CD14-positive monocyte (primary cell): ENCODE results near the gene MISP. TPM values are rescaled to one million over a fixed set of nuclear protein-coding genes. Genes with fewer than 3 reads are reported as not detected.
A peak's percentile ranks its signal among the peaks of the same experiment; 100 is the strongest.

Experiments
- DNase-seq, 3 donors: peaks; one replicate each; pipeline ENCODE4 v3.0.0-alpha.2; 2011 to 2022
- H2AFZ ChIP-seq: 2 replicates; pipeline ENCODE4 v1.6.0; 2012; ENCODE audit warnings: mild to moderate bottlenecking, low read depth, low read length, inconsistent platforms; ENCODE audit not compliant: insufficient read depth, poor library complexity, severe bottlenecking
- H3K27ac ChIP-seq, 2 donors: 1 replicate in 1 of 2; 2 replicates in 1 of 2; pipeline ENCODE4 v1.5.1; 2012 to 2013; ENCODE audit warnings: low read length in 2 of 2, control low read depth in 1 of 2, inconsistent platforms in 1 of 2, low read depth in 1 of 2, mild to moderate bottlenecking in 1 of 2
- H3K27me3 ChIP-seq, 2 donors: one replicate each; pipeline versions ENCODE4 v1.6.0 to v1.6.1; 2011 to 2013; ENCODE audit warnings: low read length in 2 of 2; ENCODE audit not compliant: control insufficient read depth in 2 of 2, insufficient read depth in 2 of 2
- H3K36me3 ChIP-seq, 2 donors: replicated peaks in 1 of 2; 1 replicate in 1 of 2; 2 replicates in 1 of 2; pipeline versions ENCODE4 v1.5.1 to v1.6.1; 2012 to 2013; ENCODE audit warnings: low read length in 2 of 2, control low read depth in 1 of 2, inconsistent platforms in 1 of 2, mild to moderate bottlenecking in 1 of 2; ENCODE audit not compliant: insufficient read depth in 2 of 2, control insufficient read depth in 1 of 2
- H3K4me1 ChIP-seq, 2 donors: 1 replicate in 1 of 2; 2 replicates in 1 of 2; pipeline versions ENCODE4 v1.5.1 to v1.6.1; 2012 to 2013; ENCODE audit warnings: low read length in 2 of 2, control low read depth in 1 of 2, inconsistent platforms in 1 of 2, mild to moderate bottlenecking in 1 of 2, moderate library complexity in 1 of 2; ENCODE audit not compliant: insufficient read depth in 2 of 2, control insufficient read depth in 1 of 2
- H3K4me2 ChIP-seq: replicated peaks from 2 replicates; pipeline ENCODE3; 2012; ENCODE audit warnings: low read length, moderate library complexity, mild to moderate bottlenecking; ENCODE audit not compliant: poor library complexity, severe bottlenecking; ENCODE audit errors: extremely low read depth
- H3K4me3 ChIP-seq, 3 experiments: fragments of 200-600 bp in 1 of 3; sonication (generic) in 1 of 3; replicated peaks in 1 of 3; 1 replicate in 2 of 3; 2 replicates in 1 of 3; pipeline ENCODE4 v1.5.1; 2011 to 2013; ENCODE audit warnings: low read length in 3 of 3, mild to moderate bottlenecking in 3 of 3, control low read depth in 2 of 3, low read depth in 2 of 3, inconsistent platforms in 1 of 3, moderate library complexity in 1 of 3
- H3K79me2 ChIP-seq: 2 replicates; pipeline ENCODE4 v1.6.0; 2012; ENCODE audit warnings: mild to moderate bottlenecking, control low read depth, inconsistent platforms, low read length, moderate library complexity; ENCODE audit not compliant: insufficient read depth
- H3K9ac ChIP-seq: 2 replicates; pipeline ENCODE4 v1.6.0; 2017; ENCODE audit warnings: low read length, mild to moderate bottlenecking; ENCODE audit not compliant: insufficient read depth, poor library complexity, severe bottlenecking
- H3K9me3 ChIP-seq, 2 donors: replicated peaks in 1 of 2; 1 replicate in 1 of 2; 2 replicates in 1 of 2; pipeline versions ENCODE4 v1.5.1 to v1.6.1; 2012 to 2013; ENCODE audit warnings: low read length in 2 of 2, control low read depth in 1 of 2; ENCODE audit not compliant: control insufficient read depth in 1 of 2, insufficient read depth in 1 of 2
- H4K20me1 ChIP-seq: 2 replicates; pipeline ENCODE4 v1.6.0; 2012; ENCODE audit warnings: mild to moderate bottlenecking, low read length, control low read depth, moderate library complexity; ENCODE audit not compliant: insufficient read depth
- H3K27ac Mint-ChIP-seq, 7 donors: one replicate each; pipeline ENCODE4 v1.8.0; 2020; ENCODE audit warnings: mild to moderate bottlenecking in 7 of 7, mixed read lengths in 7 of 7, moderate library complexity in 6 of 7, inconsistent platforms in 2 of 7
- H3K27me3 Mint-ChIP-seq, 3 donors: one replicate each; pipeline ENCODE4 v1.8.0; 2021 to 2022; ENCODE audit warnings: low read depth in 3 of 3, mild to moderate bottlenecking in 3 of 3, mixed read lengths in 3 of 3, moderate library complexity in 3 of 3, inconsistent platforms in 1 of 3
- H3K36me3 Mint-ChIP-seq, 2 donors: one replicate each; pipeline ENCODE4 v1.8.0; 2020; ENCODE audit warnings: mixed read lengths in 2 of 2, inconsistent platforms in 1 of 2, mild to moderate bottlenecking in 1 of 2
- H3K4me1 Mint-ChIP-seq: one replicate; pipeline ENCODE4 v1.8.0; 2020; ENCODE audit warnings: mild to moderate bottlenecking, mixed read lengths
- H3K4me3 Mint-ChIP-seq, 2 donors: one replicate each; pipeline ENCODE4 v1.8.0; 2020; ENCODE audit warnings: mild to moderate bottlenecking in 2 of 2, mixed read lengths in 2 of 2, moderate library complexity in 1 of 2
- H3K9me3 Mint-ChIP-seq, 7 donors: one replicate each; pipeline ENCODE4 v1.8.0; 2020 to 2022; ENCODE audit warnings: mixed read lengths in 7 of 7, mild to moderate bottlenecking in 6 of 7, moderate library complexity in 6 of 7, inconsistent platforms in 2 of 7
- WGBS: methylation state at CpG from one replicate; pipeline ENCODE4 v1.1.5; 2013; ENCODE audit warnings: missing lambda C conversion rate; ENCODE audit not compliant: insufficient coverage; 5-methylcytosine and 5-hydroxymethylcytosine counted together
- intact Hi-C, 2 donors: fragments of 100-400 bp; cut with micrococcal nuclease; formaldehyde crosslinking; loops; one replicate each; pipeline versions ENCODE4 v1.15.0 to v1.15.1; 2023
- polyA plus RNA-seq, 3 donors: library from polyadenylated mRNA; depleted of rRNA in 1 of 3; unstranded in 2 of 3; stranded (reverse) in 1 of 3; fragments of 300-500 nt in 2 of 3; fragments of >200 nt in 1 of 3; fragmentation: Illumina TruSeq in 2 of 3; gene quantifications; 1 replicate in 2 of 3; 2 replicates in 1 of 3; pipeline ENCODE4 v1.2.3, GENCODE V29; 2012 to 2021
- TF ChIP-seq, protein P1 (sequence below): fragments of 200-600 bp; IDR thresholded peaks from one replicate; pipeline ENCODE4 v1.8.0; 2022; ENCODE audit warnings: antibody characterized with exemption, mild to moderate bottlenecking

MISP gene
- polyA plus RNA-seq, 3 donors: not detected

DNA sequence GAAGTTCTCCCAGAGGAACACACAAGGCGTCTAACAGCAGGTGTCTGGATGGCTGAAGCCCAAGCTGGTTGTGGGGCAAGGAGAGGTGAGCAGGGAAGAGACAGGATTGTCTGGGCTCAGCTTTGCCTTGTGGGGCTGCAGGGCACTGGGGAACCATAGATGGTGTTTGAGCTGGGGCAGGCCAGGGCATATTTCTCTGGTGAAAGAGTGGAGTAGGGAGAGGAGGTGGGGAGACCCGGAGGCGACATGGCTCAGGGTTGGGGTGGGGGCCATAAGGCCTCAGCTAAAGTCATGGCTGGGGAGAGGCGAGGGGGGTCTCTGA is 47.6 kb upstream of the MISP start:
- Histone ChIP-seq H2AFZ (peak overlapping the region; percentile 46), H3K9ac (peak overlapping the region; percentile 53), H3K79me2 (peaks cover 35% of the 10 kb centered on the region), H3K4me3 (peak overlapping the region; percentile 80 to 91 (median 86)), H3K27me3 (peaks cover 0 to 6% of the 10 kb centered on the region in 2 donors), H3K36me3 (no peaks in the 10 kb centered on the region), H3K4me2 (peak overlapping the region; percentile 81), H3K27ac (peak overlapping the region; percentile 58 to 66), H3K4me1 (peaks cover 56 to 63% of the 10 kb centered on the region in 2 donors), H3K9me3 (peaks cover 0 to 3% of the 10 kb centered on the region in 2 donors), H4K20me1 (no peaks in the 10 kb centered on the region)
- WGBS: 0% methylated on average over 4 of the region's 4 CpGs
- intact Hi-C loops: loop anchor here in 1 of 2 donors (1.0 to 2.0 kb wide), 2 partner anchors 22 to 94 kb away; partner anchors contain the start of gene PTBP1
- Mint-ChIP-seq H3K9me3 (peaks cover 0 to 6% (median 2%) of the 10 kb centered on the region in 7 donors), H3K27me3 (peaks cover 8 to 13% (median 12%) of the 10 kb centered on the region in 3 donors), H3K27ac (peak overlapping the region; percentile 92 to 98 (median 96)), H3K4me1 (peaks cover 49% of the 10 kb centered on the region), H3K4me3 (peak overlapping the region; percentile 94 to 98), H3K36me3 (peaks cover 2 to 4% of the 10 kb centered on the region in 2 donors)
- TF ChIP-seq, protein P1, sequence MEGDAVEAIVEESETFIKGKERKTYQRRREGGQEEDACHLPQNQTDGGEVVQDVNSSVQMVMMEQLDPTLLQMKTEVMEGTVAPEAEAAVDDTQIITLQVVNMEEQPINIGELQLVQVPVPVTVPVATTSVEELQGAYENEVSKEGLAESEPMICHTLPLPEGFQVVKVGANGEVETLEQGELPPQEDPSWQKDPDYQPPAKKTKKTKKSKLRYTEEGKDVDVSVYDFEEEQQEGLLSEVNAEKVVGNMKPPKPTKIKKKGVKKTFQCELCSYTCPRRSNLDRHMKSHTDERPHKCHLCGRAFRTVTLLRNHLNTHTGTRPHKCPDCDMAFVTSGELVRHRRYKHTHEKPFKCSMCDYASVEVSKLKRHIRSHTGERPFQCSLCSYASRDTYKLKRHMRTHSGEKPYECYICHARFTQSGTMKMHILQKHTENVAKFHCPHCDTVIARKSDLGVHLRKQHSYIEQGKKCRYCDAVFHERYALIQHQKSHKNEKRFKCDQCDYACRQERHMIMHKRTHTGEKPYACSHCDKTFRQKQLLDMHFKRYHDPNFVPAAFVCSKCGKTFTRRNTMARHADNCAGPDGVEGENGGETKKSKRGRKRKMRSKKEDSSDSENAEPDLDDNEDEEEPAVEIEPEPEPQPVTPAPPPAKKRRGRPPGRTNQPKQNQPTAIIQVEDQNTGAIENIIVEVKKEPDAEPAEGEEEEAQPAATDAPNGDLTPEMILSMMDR: no peak
- peak in 2 of 3 donors; percentile 8 to 30 for DNase-seq

DNA sequence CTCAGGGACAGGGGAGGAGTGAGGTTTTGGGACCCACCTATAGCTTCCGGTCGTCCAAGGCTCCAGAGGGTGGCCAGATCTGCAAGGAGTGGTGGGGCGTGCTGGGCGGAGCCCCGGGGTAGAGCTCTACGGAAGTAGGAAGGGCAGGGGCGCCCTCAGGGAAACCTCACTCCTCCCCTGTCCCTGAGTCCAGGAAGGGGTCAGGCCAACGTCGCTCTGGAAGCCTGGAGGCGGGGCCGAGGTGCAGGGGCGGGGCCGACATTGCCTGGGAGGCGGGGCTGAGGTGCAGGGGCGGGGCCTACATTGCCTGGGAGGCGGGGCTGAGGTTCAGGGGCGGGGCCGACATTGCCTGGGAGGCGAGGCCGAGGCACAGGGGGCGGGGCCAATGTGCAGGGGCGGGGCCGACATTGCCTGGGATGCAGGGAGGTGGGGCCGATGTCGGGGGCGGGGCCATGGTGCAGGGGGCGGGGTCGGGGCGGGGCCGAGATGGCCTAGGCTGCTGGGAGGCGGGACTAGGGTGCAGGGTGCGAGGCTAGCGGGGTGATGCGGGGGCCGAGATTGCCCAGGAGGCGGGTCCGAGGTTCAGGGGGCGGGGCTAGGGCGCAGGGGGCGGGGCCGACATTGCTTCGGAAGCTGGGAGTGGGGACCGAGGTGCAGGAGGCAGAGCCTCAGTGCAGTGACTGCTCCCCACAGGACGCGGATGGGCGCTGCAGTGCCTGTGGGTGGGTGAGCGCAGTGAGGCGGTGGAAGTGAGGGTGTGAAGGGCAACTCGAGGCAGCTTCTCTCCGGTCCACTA is 47.1 kb upstream of the MISP start:
- Histone ChIP-seq H3K4me3 (peak overlapping the region; percentile 80 to 91 (median 86)), H3K36me3 (no peaks in the 10 kb centered on the region), H3K4me2 (peak overlapping the region; percentile 85), H3K9me3 (peaks cover 0 to 3% of the 10 kb centered on the region in 2 donors), H3K27me3 (peaks cover 0 to 9% of the 10 kb centered on the region in 2 donors), H3K79me2 (peaks cover 34% of the 10 kb centered on the region), H3K27ac (peak overlapping the region; percentile 58 to 66), H3K4me1 (peaks cover 53 to 60% of the 10 kb centered on the region in 2 donors), H2AFZ (peak overlapping the region; percentile 87), H3K9ac (peak overlapping the region; percentile 53), H4K20me1 (no peaks in the 10 kb centered on the region)
- H3K4me1 Mint-ChIP-seq: peaks cover 43% of the 10 kb centered on the region
- intact Hi-C loops: loop anchor here (1.0 to 2.0 kb wide), 5 partner anchors 23 to 93 kb away; partner anchors contain the start of genes RNF126 (in 2 of the 2) and PTBP1 (in 1 of the 2)
- TF ChIP-seq, protein P1: no peak
- peak overlapping the region; percentile 94 to 98 for H3K4me3 Mint-ChIP-seq
- H3K27ac Mint-ChIP-seq: peak overlapping the region; percentile 92 to 98 (median 96)
- DNase-seq: peak; percentile 90 to 94 (median 93)
- H3K36me3 Mint-ChIP-seq: peaks cover 2 to 4% of the 10 kb centered on the region in 2 donors
- peaks cover 0 to 7% (median 3%) of the 10 kb centered on the region in 7 donors for H3K9me3 Mint-ChIP-seq
- WGBS: 0% methylated on average over 24 of the region's 50 CpGs
- peaks cover 10 to 15% (median 15%) of the 10 kb centered on the region in 3 donors for H3K27me3 Mint-ChIP-seq
